Panc1 (cell line): ENCODE measurements around the gene C2CD2. TPM values are rescaled to one million over a fixed set of nuclear protein-coding genes. Genes with fewer than 3 reads are reported as not detected.

Experiments used
- ATAC-seq: fragments of 200-7000 bp; cut with Tn5 transposase; 2 replicates; pipeline ENCODE4 v1.9.1; 2020; ENCODE audit warnings: mild to moderate bottlenecking, moderate library complexity
- BruUV-seq: library from RNA; stranded (reverse); fragments of 400-500 nt; replicated peaks from 2 replicates; lab custom pipeline; 2021; lab: Mats Ljungman, UMichigan
- CTCF ChIA-PET: fragments of 300-600 bp; sonication (Branson Sonifier 250); formaldehyde crosslinking; loops from one replicate; lab custom pipeline; 2022; ENCODE audit warnings: antibody characterized with exemption; lab: Charles Lee
- POLR2A ChIA-PET: fragments of 300-600 bp; sonication (Branson Sonifier 250); formaldehyde crosslinking; loops from one replicate; lab custom pipeline; 2022; ENCODE audit warnings: antibody characterized with exemption; lab: Charles Lee
- DNase-seq: peaks from one replicate; pipeline ENCODE4 v3.0.0-alpha.2; 2010; ENCODE audit warnings: low read depth, low spot score
- H3K27ac ChIP-seq: 2 replicates; pipeline ENCODE4 v1.5.1; 2011; ENCODE audit warnings: mild to moderate bottlenecking, low read length, inconsistent platforms
- H3K27me3 ChIP-seq: fragments of 200-500 bp; sonication (Bioruptor generic); 2 replicates; pipeline ENCODE4 v1.6.0; 2014; ENCODE audit warnings: low read length, inconsistent platforms; ENCODE audit not compliant: control insufficient read depth, insufficient read depth
- H3K36me3 ChIP-seq: fragments of 200-500 bp; sonication (Bioruptor generic); 2 replicates; pipeline ENCODE4 v1.5.1; 2014; ENCODE audit warnings: inconsistent platforms, mild to moderate bottlenecking, low read length, moderate library complexity; ENCODE audit not compliant: control insufficient read depth, insufficient read depth
- H3K4me1 ChIP-seq: 2 replicates; pipeline ENCODE4 v1.5.1; 2011; ENCODE audit warnings: inconsistent platforms, mild to moderate bottlenecking, low read length, moderate library complexity; ENCODE audit not compliant: control insufficient read depth, insufficient read depth
- H3K4me3 ChIP-seq, 2 experiments: 2 replicates each; pipeline ENCODE4 v1.5.1; 2011 to 2012; ENCODE audit warnings: low read depth in 2 of 2, low read length in 2 of 2, mild to moderate bottlenecking in 2 of 2, inconsistent platforms in 1 of 2, moderate library complexity in 1 of 2
- H3K9me3 ChIP-seq: fragments of 200-500 bp; sonication (Bioruptor generic); 2 replicates; pipeline ENCODE4 v1.5.1; 2014; ENCODE audit warnings: low read depth, mild to moderate bottlenecking, inconsistent platforms, low read length, moderate library complexity; ENCODE audit not compliant: control insufficient read depth, insufficient read depth
- CTCF ChIP-seq: fragments of 450-650 bp; IDR thresholded peaks from 2 replicates; pipeline ENCODE4 v1.5.1; 2017; ENCODE audit warnings: mild to moderate bottlenecking
- POLR2AphosphoS5 ChIP-seq: IDR thresholded peaks from 2 replicates; pipeline ENCODE4 v1.6.1; 2012; ENCODE audit warnings: mild to moderate bottlenecking, low read depth, low read length, moderate library complexity
- REST ChIP-seq, 2 experiments: IDR thresholded peaks; 2 replicates each; pipeline ENCODE4 v1.6.1; 2011 to 2012; ENCODE audit warnings: low read depth in 2 of 2, control low read depth in 1 of 2, low read length in 1 of 2, mild to moderate bottlenecking in 1 of 2, moderate library complexity in 1 of 2; ENCODE audit not compliant: insufficient read depth in 1 of 2
- SIN3A ChIP-seq: IDR thresholded peaks from 2 replicates; pipeline ENCODE4 v1.6.1; 2012; ENCODE audit warnings: low read depth, mild to moderate bottlenecking, low read length, moderate library complexity, borderline replicate concordance; ENCODE audit not compliant: insufficient read depth
- TCF7L2 ChIP-seq: IDR thresholded peaks from 2 replicates; pipeline ENCODE4 v1.6.1; 2011; ENCODE audit warnings: mild to moderate bottlenecking, low read depth, low read length, inconsistent platforms
- in situ Hi-C: cut with HindIII; loops from 2 replicates; pipeline ENCODE4 v1.10.0; 2016; ENCODE audit warnings: low sequenced_read_pairs, low pct_unique_long_range_greater_than_20kb
- intact Hi-C: fragments of 100-400 bp; cut with micrococcal nuclease; formaldehyde crosslinking; loops from one replicate; pipeline ENCODE4 v1.10.0; 2022; ENCODE audit not compliant: unreplicated experiment
- total RNA-seq: library from RNA; stranded (reverse); gene quantifications from one replicate; pipeline ENCODE4 v1.2.1, GENCODE V29; 2021; ENCODE audit not compliant: unreplicated experiment

C2CD2 gene
- total RNA-seq, 1 experiment from 2014 or later, result 14.0 TPM

GRCh38 chr21:41977034-41977950 is 23.5 kb upstream of the C2CD2 start:
- no peak overlapping the region for H3K4me3 ChIP-seq
- ATAC-seq (no peak), DNase-seq (no peak)
- ChIA-PET POLR2A (no interaction called here), CTCF (no interaction called here)
- in situ Hi-C loops, result no loop called here
- H3K27ac ChIP-seq, result no peak overlapping the region
- no peaks in the 10 kb centered on the region for H3K4me1 ChIP-seq
- no peaks in the 10 kb centered on the region for H3K27me3 ChIP-seq
- H3K36me3 ChIP-seq, result no peaks in the 10 kb centered on the region
- no peaks in the 10 kb centered on the region for H3K9me3 ChIP-seq
- intact Hi-C loops, result no loop called here
- BruUV-seq, result no TSS peak
- TF ChIP-seq SIN3A (no peak), TCF7L2 (no peak), POLR2AphosphoS5 (no peak), REST (IDR thresholded peaks at IDR 0.05; ENCODE audit: insufficient read depth in 1 of 2, low read depth in 2 of 2, low read length in 1 of 2) (no peak), CTCF (no peak)

- Histone ChIP-seq H3K27ac (no peak overlapping the region), H3K4me1 (no peaks in the 10 kb centered on the region), H3K9me3 (no peaks in the 10 kb centered on the region), H3K4me3 (no peak overlapping the region), H3K27me3 (no peaks in the 10 kb centered on the region), H3K36me3 (no peaks in the 10 kb centered on the region)
- in situ Hi-C loops (no loop called here), intact Hi-C loops (no loop called here)
- ChIA-PET POLR2A (no interaction called here), CTCF (no interaction called here)
- ATAC-seq (no peak), DNase-seq (no peak)
- no peak for TF ChIP-seq CTCF
- no peak for TF ChIP-seq SIN3A
- TF ChIP-seq REST (IDR thresholded peaks at IDR 0.05; ENCODE audit: insufficient read depth in 1 of 2, low read depth in 2 of 2, low read length in 1 of 2), result no peak
- no peak for TF ChIP-seq POLR2AphosphoS5
- TF ChIP-seq TCF7L2, result no peak
- no TSS peak for BruUV-seq
These were observed 22.8 kb upstream of the C2CD2 start for GRCh38 chr21:41976611-41977010.
